SK-N-SH treated with all-trans-retinoic acid at 6 μM for 48 hours (cell line): Measurements from ENCODE around the gene HPF1.
"Not testable (repeated sequence)": the region's sequence is repeated elsewhere in the genome, so short reads cannot be mapped to it uniquely, and the experiment has no call there.

ENCODE experiments used
- ATAC-seq: fragments of 200-7000 bp; cut with Tn5 transposase; 3 replicates; pipeline ENCODE4 v1.9.1; 2020; ENCODE audit warnings: mild to moderate bottlenecking, moderate library complexity
- BACH2 ChIP-seq: fragments of 250-450 bp; sonication (Bioruptor Pico); IDR thresholded peaks from 2 replicates; pipeline ENCODE4 v1.9.0; 2021; ENCODE audit warnings: mild to moderate bottlenecking, borderline replicate concordance
- CREB5 ChIP-seq: fragments of 250-450 bp; sonication (Bioruptor Pico); IDR thresholded peaks from 2 replicates; pipeline ENCODE4 v1.5.1; 2020; ENCODE audit warnings: low read depth, mild to moderate bottlenecking, moderate library complexity
- CSDC2 ChIP-seq: fragments of 250-450 bp; sonication (Bioruptor Pico); IDR thresholded peaks from 2 replicates; pipeline ENCODE4 v1.5.0; 2020; ENCODE audit warnings: mild to moderate bottlenecking, moderate library complexity
- CSRNP3 ChIP-seq: fragments of 250-450 bp; sonication (Bioruptor Pico); IDR thresholded peaks from 2 replicates; pipeline ENCODE4 v1.5.1; 2021; ENCODE audit warnings: mild to moderate bottlenecking, moderate library complexity
- ESRRG ChIP-seq: fragments of 250-450 bp; sonication (Bioruptor Pico); IDR thresholded peaks from 2 replicates; pipeline ENCODE4 v1.6.1; 2021; ENCODE audit warnings: mild to moderate bottlenecking
- GLIS3 ChIP-seq: fragments of 250-450 bp; sonication (Bioruptor Pico); IDR thresholded peaks from 2 replicates; pipeline ENCODE4 v1.5.0; 2020; ENCODE audit warnings: mild to moderate bottlenecking, moderate library complexity
- ISL1 ChIP-seq: fragments of 250-450 bp; sonication (Bioruptor Pico); IDR thresholded peaks from 2 replicates; pipeline ENCODE4 v2.1.2; 2022; ENCODE audit warnings: mild to moderate bottlenecking, moderate library complexity
- OSR1 ChIP-seq: fragments of 250-450 bp; sonication (Bioruptor Pico); IDR thresholded peaks from 2 replicates; pipeline ENCODE4 v1.8.0; 2022; ENCODE audit warnings: moderate library complexity, mild to moderate bottlenecking, inconsistent platforms
- PATZ1 ChIP-seq: fragments of 250-450 bp; sonication (Bioruptor Pico); IDR thresholded peaks from 2 replicates; pipeline ENCODE4 v1.8.0; 2020; ENCODE audit warnings: mild to moderate bottlenecking, moderate library complexity, borderline replicate concordance
- PPARA ChIP-seq: fragments of 250-450 bp; sonication (Bioruptor Pico); IDR thresholded peaks from 2 replicates; pipeline ENCODE4 v1.5.0; 2020; ENCODE audit warnings: mild to moderate bottlenecking, borderline replicate concordance
- RARB ChIP-seq: fragments of 250-450 bp; sonication (Bioruptor Pico); IDR thresholded peaks from 2 replicates; pipeline ENCODE4 v1.8.0; 2021; ENCODE audit warnings: mild to moderate bottlenecking, moderate library complexity
- SNAI2 ChIP-seq: fragments of 250-450 bp; sonication (Bioruptor Pico); IDR thresholded peaks from 2 replicates; pipeline ENCODE4 v1.5.0; 2020; ENCODE audit warnings: mild to moderate bottlenecking, moderate library complexity
- TOX ChIP-seq: fragments of 250-450 bp; sonication (Bioruptor Pico); IDR thresholded peaks from 2 replicates; pipeline ENCODE4 v1.8.0; 2021; ENCODE audit warnings: mild to moderate bottlenecking, moderate library complexity, borderline replicate concordance
- TSHZ2 ChIP-seq: fragments of 250-450 bp; sonication (Bioruptor Pico); IDR thresholded peaks from 2 replicates; pipeline ENCODE4 v1.5.0; 2020; ENCODE audit warnings: mild to moderate bottlenecking, moderate library complexity
- ZC3H10 ChIP-seq: fragments of 250-450 bp; sonication (Bioruptor Pico); IDR thresholded peaks from 2 replicates; pipeline ENCODE4 v1.5.1; 2021; ENCODE audit warnings: mild to moderate bottlenecking, moderate library complexity
- ZFP3 ChIP-seq: fragments of 250-450 bp; sonication (Bioruptor Pico); IDR thresholded peaks from 2 replicates; pipeline ENCODE4 v1.5.0; 2020; ENCODE audit warnings: mild to moderate bottlenecking, moderate library complexity
- ZFP30 ChIP-seq: fragments of 450-650 bp; formaldehyde crosslinking; IDR thresholded peaks from 2 replicates; pipeline ENCODE4 v1.5.0; 2022; ENCODE audit warnings: mild to moderate bottlenecking, moderate library complexity
- ZNF565 ChIP-seq: fragments of 450-650 bp; formaldehyde crosslinking; conservative IDR thresholded peaks from 2 replicates; pipeline ENCODE4 v1.5.0; 2020; ENCODE audit warnings: low read depth, mild to moderate bottlenecking, moderate library complexity
- ZNF70 ChIP-seq: fragments of 450-650 bp; formaldehyde crosslinking; IDR thresholded peaks from 2 replicates; pipeline ENCODE4 v1.5.0; 2020; ENCODE audit warnings: mild to moderate bottlenecking, moderate library complexity
- ZNF8 ChIP-seq: fragments of 450-650 bp; formaldehyde crosslinking; IDR thresholded peaks from 2 replicates; pipeline ENCODE4 v1.5.0; 2020; ENCODE audit warnings: mild to moderate bottlenecking, moderate library complexity

Gene HPF1

GRCh38 chr4:169756971-169757574 is 671 bp downstream of the HPF1 start:
- ATAC-seq = peak; percentile 35
- peak; percentile 89 for TF ChIP-seq ZNF70 (CRISPR knock-in tag)
- TF ChIP-seq GLIS3 = no peak
- TF ChIP-seq TOX (CRISPR knock-in tag) = no peak
- TF ChIP-seq PATZ1 = no peak
- TF ChIP-seq SNAI2 (CRISPR knock-in tag) = no peak

GRCh38 chr4:169745291-169745690 is 12.5 kb downstream of the HPF1 start:
- no peak for ATAC-seq
- no peak for TF ChIP-seq ZFP30 (CRISPR knock-in tag)

GRCh38 chr4:169744601-169745000 is 13.1 kb downstream of the HPF1 start:
- TF ChIP-seq ZFP30 (CRISPR knock-in tag) = no peak
- TF ChIP-seq CSRNP3 (CRISPR knock-in tag) = no peak
- no peak for TF ChIP-seq BACH2 (CRISPR knock-in tag)
- TF ChIP-seq PATZ1 = no peak
- no peak for TF ChIP-seq SNAI2 (CRISPR knock-in tag)
- TF ChIP-seq OSR1 (CRISPR knock-in tag) = no peak
- TF ChIP-seq CSDC2 (CRISPR knock-in tag) = no peak
- no peak for TF ChIP-seq TSHZ2 (CRISPR knock-in tag)
- TF ChIP-seq RARB (CRISPR knock-in tag) = no peak
- TF ChIP-seq ZFP3 (CRISPR knock-in tag) = no peak
- no peak for TF ChIP-seq ISL1
- TF ChIP-seq ZNF565 (CRISPR knock-in tag) = no peak
- TF ChIP-seq ZNF8 (CRISPR knock-in tag) = no peak
- no peak for TF ChIP-seq ESRRG
- ATAC-seq = no peak

GRCh38 chr4:169741569-169741968 is 16.2 kb downstream of the HPF1 start:
- ATAC-seq = no peak
- TF ChIP-seq BACH2 (CRISPR knock-in tag) (no peak), CSRNP3 (CRISPR knock-in tag) (no peak), ZC3H10 (no peak), CREB5 (CRISPR knock-in tag) (no peak), GLIS3 (no peak), RARB (CRISPR knock-in tag) (no peak), PPARA (no peak), ZNF8 (CRISPR knock-in tag) (no peak), ZNF565 (CRISPR knock-in tag) (no peak), ZFP3 (CRISPR knock-in tag) (no peak), PATZ1 (no peak)

GRCh38 chr4:169738604-169739003 is 19.1 kb downstream of the HPF1 start:
- ATAC-seq = not testable (repeated sequence)
